CD4-positive, alpha-beta T cell treated with Interleukin-17A for 1 hour (primary cell): Measurements from ENCODE around the gene FGD4.

Experiments used
- DNase-seq: peaks from one replicate; pipeline ENCODE4 v3.0.0-alpha.2; 2020

The FGD4 gene

GRCh38 chr12:32617534-32617933, 218.2 kb downstream of the FGD4 start:
- DNase-seq, result no peak

- no peak for DNase-seq
These were observed 218.8 kb downstream of the FGD4 start for GRCh38 chr12:32618115-32618514.

- DNase-seq, result no peak
These were observed 228.6 kb downstream of the FGD4 start for GRCh38 chr12:32627976-32628375.

- no peak for DNase-seq
These were observed 242.0 kb downstream of the FGD4 start for GRCh38 chr12:32641287-32641901.

- DNase-seq, result no peak
These were observed 245.1 kb downstream of the FGD4 start for GRCh38 chr12:32644431-32644830.

GRCh38 chr12:32647275-32647674, 247.9 kb downstream of the FGD4 start:
- no peak for DNase-seq

- DNase-seq, result no peak
These were observed 251.2 kb downstream of the FGD4 start for GRCh38 chr12:32650508-32650907.

- no peak for DNase-seq
These were observed 252.0 kb downstream of the FGD4 start for GRCh38 chr12:32651151-32651955.

- no peak for DNase-seq
These were observed 252.5 kb downstream of the FGD4 start for GRCh38 chr12:32651956-32652210.

- DNase-seq, result no peak
These were observed 260.6 kb downstream of the FGD4 start for GRCh38 chr12:32659908-32660440.

GRCh38 chr12:32661706-32662105, 262.3 kb downstream of the FGD4 start:
- no peak for DNase-seq

- DNase-seq, result no peak
These were observed 263.3 kb downstream of the FGD4 start for GRCh38 chr12:32662665-32663064.

- no peak for DNase-seq
These were observed 266.7 kb downstream of the FGD4 start for GRCh38 chr12:32666018-32666417.

GRCh38 chr12:32669584-32669983, 270.2 kb downstream of the FGD4 start:
- no peak for DNase-seq

GRCh38 chr12:32671930-32672780, 272.8 kb downstream of the FGD4 start:
- peak; percentile 12 for DNase-seq

GRCh38 chr12:32679091-32679919, 279.9 kb downstream of the FGD4 start, which contains the start of gene DNM1L:
DNM1L (plus strand) TSS chr12:32679301; CDS start chr12:32679364, 63 bp downstream.
- DNase-seq, result peak; percentile 93

- DNase-seq, result no peak
These were observed 280.5 kb downstream of the FGD4 start for GRCh38 chr12:32679920-32680237.

- DNase-seq, result no peak
These were observed 281.4 kb downstream of the FGD4 start for GRCh38 chr12:32680787-32681186.

GRCh38 chr12:32681272-32681671, 281.9 kb downstream of the FGD4 start:
- no peak for DNase-seq

GRCh38 chr12:32686340-32686739, 287.0 kb downstream of the FGD4 start:
- DNase-seq, result no peak

GRCh38 chr12:32688786-32689185, 289.4 kb downstream of the FGD4 start:
- DNase-seq, result no peak

GRCh38 chr12:32690927-32691326, 291.6 kb downstream of the FGD4 start:
- DNase-seq, result no peak

GRCh38 chr12:32692358-32692757, 293.0 kb downstream of the FGD4 start:
- no peak for DNase-seq
